RWPE1 (cell line): ENCODE data around the gene SNIP1.
A peak's percentile ranks its signal among the peaks of the same experiment; 100 is the strongest.

Source experiments
- CTCF ChIA-PET: fragments of 350-600 bp; sonication (Branson Sonifier 250); formaldehyde crosslinking; extraction: SDS; loops from one replicate; lab custom pipeline; 2021; lab: Yijun Ruan, JAX
- POLR2A ChIA-PET: fragments of 400-600 bp; formaldehyde crosslinking; extraction: SDS; loops from one replicate; lab custom pipeline; 2020; ENCODE audit warnings: antibody characterized with exemption; ENCODE audit not compliant: low non-redundant PET; lab: Yijun Ruan, JAX
- DNase-seq: peaks from one replicate; pipeline ENCODE4 v3.0.0; 2012; ENCODE audit warnings: low spot score
- H3K27ac ChIP-seq: fragments of 450-650 bp; 2 replicates; pipeline ENCODE4 v1.5.1; 2017
- CTCF ChIP-seq: fragments of 450-650 bp; conservative IDR thresholded peaks from 2 replicates; pipeline ENCODE4 v1.5.1; 2017; ENCODE audit warnings: low read depth, mild to moderate bottlenecking

Gene SNIP1

DNA sequence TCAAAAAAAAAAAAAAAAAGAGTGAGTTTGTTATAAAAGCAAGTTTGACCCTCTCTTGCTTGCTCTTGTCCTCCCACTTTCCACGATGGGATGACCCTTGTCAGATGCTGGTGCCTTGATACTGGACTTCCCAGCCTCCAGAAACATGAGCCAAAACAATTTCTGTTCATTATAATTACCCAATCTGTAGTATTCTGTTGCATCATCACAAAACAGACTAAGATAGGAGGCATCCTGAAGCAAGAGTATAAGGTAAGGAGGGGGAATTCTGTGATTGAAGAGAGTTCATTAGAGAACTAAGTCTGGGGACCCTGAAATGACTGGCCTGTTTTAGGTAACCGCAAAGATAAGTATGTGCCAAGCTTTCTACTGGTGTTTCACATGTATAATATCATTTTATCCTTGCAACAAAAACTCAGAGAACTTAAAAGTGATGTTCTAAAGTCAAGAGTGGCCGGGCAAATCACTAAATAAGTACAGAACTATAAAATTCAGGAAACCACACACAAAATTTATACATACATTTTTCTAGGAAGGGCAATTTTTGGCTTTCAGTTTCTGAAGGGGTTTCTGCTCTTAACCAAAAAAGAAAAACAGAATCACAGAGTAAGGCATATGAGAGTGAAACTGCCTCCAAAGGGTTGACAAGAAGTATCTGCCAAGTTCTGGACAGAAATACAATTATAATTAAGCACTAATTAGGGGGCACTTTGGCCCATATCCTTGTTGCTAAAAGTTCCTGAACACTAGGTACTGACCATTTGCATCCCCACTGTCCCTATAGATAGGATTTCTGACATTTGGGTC lies 16.6 kb upstream of the SNIP1 start:
- H3K27ac ChIP-seq = no peak overlapping the region
- no peak for DNase-seq
- ChIA-PET POLR2A (no interaction called here), CTCF (interaction anchor here (0.5 kb wide), 1 partner anchor 116 kb away, joined by 3 read pairs; no protein-coding TSS in a partner anchor)
- no peak for TF ChIP-seq CTCF

GRCh38 chr1:37567023-37567422 lies 12.9 kb upstream of the SNIP1 start:
- no peak for DNase-seq
- POLR2A ChIA-PET = interaction anchor here (0.5 kb wide), 1 partner anchor 408 kb away, joined by 3 read pairs; no protein-coding TSS in a partner anchor
- no peak for TF ChIP-seq CTCF
- CTCF ChIA-PET = interaction anchor here (0.7 kb wide), 1 partner anchor 24 kb away, joined by 3 read pairs; no protein-coding TSS in a partner anchor
- no peak overlapping the region for H3K27ac ChIP-seq

DNA sequence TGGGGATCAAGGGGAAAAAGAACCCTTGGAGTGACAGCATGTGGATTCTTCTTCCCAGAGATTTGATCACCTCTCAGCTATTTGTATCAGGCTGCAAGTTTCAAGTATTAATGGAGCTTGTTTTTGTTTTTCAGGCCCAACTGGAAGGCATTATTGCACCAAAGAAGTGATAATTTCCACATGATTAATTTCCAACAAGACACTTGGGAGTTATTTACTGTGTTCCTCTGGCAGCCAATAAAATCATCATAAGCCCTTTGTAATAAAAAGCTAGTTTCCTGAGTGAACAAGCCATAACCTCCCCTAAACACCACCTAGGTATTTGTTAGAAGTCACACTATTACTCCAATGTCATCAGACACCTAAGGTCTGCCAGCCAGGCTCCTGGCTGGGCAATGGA lies 10.8 kb upstream of the SNIP1 start:
- DNase-seq = no peak
- TF ChIP-seq CTCF = no peak
- POLR2A ChIA-PET = interaction anchor here (0.5 kb wide), 1 partner anchor 19 kb away, joined by 3 read pairs; no protein-coding TSS in a partner anchor
- CTCF ChIA-PET = interaction anchor here (1.1 kb wide), 1 partner anchor 77 kb away, joined by 3 read pairs; no protein-coding TSS in a partner anchor
- no peak overlapping the region for H3K27ac ChIP-seq

GRCh38 chr1:37562984-37563383 lies 8.9 kb upstream of the SNIP1 start:
- ChIA-PET CTCF (no interaction called here), POLR2A (no interaction called here)
- no peak for DNase-seq
- peak overlapping the region; percentile 23; the same call in 1 of the 2 replicates for H3K27ac ChIP-seq
- no peak for TF ChIP-seq CTCF

DNA sequence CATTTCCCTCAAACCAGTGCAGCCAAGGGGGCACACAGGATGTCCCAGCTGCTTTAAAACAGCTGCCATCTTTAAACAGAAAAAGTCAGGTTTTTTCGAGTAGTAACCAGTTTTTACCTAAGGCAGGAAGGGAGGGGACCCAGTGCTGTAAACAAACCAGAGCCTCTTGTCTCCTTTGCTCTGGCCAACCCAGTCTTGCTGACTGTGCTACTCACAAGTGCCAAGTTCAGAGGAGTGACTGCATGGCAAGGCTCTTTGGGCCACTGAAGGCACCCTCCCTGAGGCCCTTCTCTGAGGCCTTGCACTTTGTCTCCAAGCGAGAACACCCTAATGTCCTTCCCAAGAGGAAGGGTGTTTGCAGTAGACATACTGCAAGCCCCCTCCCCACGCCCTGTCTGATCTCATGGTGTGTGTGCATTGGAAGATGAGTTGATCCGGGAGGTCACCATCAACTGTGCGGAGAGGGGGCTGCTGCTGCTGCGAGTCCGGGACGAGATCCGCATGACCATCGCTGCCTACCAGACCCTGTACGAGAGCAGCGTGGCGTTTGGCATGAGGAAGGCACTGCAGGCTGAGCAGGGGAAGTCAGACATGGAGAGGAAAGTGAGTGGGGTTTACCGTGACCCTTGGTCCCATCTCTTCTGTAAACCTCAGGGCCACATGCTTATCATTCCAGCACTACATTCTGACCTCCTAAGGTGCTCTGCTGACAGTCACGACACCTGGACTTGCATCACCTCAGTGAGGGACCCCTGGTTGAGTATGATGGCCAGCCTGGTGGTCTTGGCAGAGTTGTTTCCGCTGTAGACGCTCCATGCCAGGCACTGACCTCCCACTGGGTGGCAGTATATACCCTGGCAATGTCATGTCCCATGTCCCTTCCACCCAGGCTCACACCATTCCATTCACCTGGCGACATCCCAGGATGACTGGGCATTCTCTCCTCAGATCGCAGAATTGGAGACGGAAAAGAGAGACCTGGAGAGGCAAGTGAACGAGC lies 7.3 kb upstream of the SNIP1 start:
- CTCF ChIA-PET = interaction anchor here (0.6 kb wide), 1 partner anchor 15 kb away, joined by 3 read pairs; no protein-coding TSS in a partner anchor

More for the DNA sequence above, 7.3 kb upstream of the SNIP1 start:
- peak overlapping the region; percentile 23; the same call in 1 of the 2 replicates for H3K27ac ChIP-seq
- peak; percentile 32 for DNase-seq
- POLR2A ChIA-PET = interaction anchor here (0.6 kb wide), 1 partner anchor 62 kb away, joined by 3 read pairs; no protein-coding TSS in a partner anchor
- peak; percentile 61 for TF ChIP-seq CTCF
